Epithelial cell of esophagus (primary cell): ENCODE data around the gene HSCB.

Source experiments
- DNase-seq: peaks from one replicate; pipeline ENCODE4 v3.0.0; 2010; ENCODE audit warnings: low read depth
- H3K4me3 ChIP-seq: 2 replicates; pipeline ENCODE4 v1.5.1; 2011; ENCODE audit warnings: mild to moderate bottlenecking, low read length, control low read depth
- CTCF ChIP-seq: IDR thresholded peaks from 2 replicates; pipeline ENCODE4 v1.5.1; 2011; ENCODE audit warnings: low read depth, mild to moderate bottlenecking, low read length, control low read depth, inconsistent platforms; ENCODE audit not compliant: insufficient read depth; ENCODE audit errors: missing control alignments

Gene HSCB

GRCh38 chr22:28774378-28774777 is 32.5 kb downstream of the HSCB start:
- no peak for DNase-seq
- no peak overlapping the region for H3K4me3 ChIP-seq
- no peak for TF ChIP-seq CTCF

- no peak for DNase-seq
- no peak for TF ChIP-seq CTCF
- no peak overlapping the region for H3K4me3 ChIP-seq
Observed at GRCh38 chr22:28779833-28780232, 38.0 kb downstream of the HSCB start.

GRCh38 chr22:28780296-28780695 is 38.5 kb downstream of the HSCB start:
- no peak for DNase-seq
- H3K4me3 ChIP-seq = no peak overlapping the region
- TF ChIP-seq CTCF = no peak

GRCh38 chr22:28783786-28784671 is 42.2 kb downstream of the HSCB start:
- no peak for TF ChIP-seq CTCF
- DNase-seq = no peak
- no peak overlapping the region for H3K4me3 ChIP-seq

- TF ChIP-seq CTCF = no peak
- no peak overlapping the region for H3K4me3 ChIP-seq
- no peak for DNase-seq
Observed at GRCh38 chr22:28788601-28789000, 46.8 kb downstream of the HSCB start.

GRCh38 chr22:28791124-28791523 is 49.3 kb downstream of the HSCB start:
- no peak for TF ChIP-seq CTCF
- DNase-seq = no peak

More at GRCh38 chr22:28791124-28791523, 49.3 kb downstream of the HSCB start:
- no peak overlapping the region for H3K4me3 ChIP-seq
